Limb (tissue), 2 donors: ENCODE data around the gene RPS6KA1.

Experiments
- DNase-seq, 2 donors: peaks; one replicate each; pipeline ENCODE4 v3.0.0-alpha.2; 2016; ENCODE audit errors: extremely low spot score in 2 of 2

The RPS6KA1 gene

DNA sequence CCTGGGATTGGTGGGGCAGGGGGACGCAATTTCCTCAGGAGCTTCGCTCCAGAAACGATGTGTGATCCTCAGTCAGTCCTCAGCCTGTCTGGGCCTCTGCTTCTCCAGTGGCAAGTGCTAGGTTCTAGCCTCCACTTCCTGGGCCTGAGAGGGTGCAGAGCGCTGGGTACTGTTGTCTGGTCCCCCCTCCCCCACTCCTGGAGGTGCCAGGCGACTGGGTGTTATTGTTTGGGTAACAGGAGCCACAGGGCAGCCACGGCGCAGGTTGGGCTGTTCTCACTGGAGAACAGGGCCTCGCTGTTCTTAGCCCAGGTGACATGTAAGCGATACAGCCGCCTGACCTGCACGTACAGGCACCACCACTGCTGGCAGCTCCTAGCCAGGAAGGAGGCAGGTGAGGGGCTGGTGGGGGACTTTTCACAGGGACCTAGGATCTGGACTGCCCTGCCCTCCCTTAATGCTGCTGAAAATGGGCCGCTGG lies 2.1 kb downstream of the RPS6KA1 start:
- no peak for DNase-seq

DNA sequence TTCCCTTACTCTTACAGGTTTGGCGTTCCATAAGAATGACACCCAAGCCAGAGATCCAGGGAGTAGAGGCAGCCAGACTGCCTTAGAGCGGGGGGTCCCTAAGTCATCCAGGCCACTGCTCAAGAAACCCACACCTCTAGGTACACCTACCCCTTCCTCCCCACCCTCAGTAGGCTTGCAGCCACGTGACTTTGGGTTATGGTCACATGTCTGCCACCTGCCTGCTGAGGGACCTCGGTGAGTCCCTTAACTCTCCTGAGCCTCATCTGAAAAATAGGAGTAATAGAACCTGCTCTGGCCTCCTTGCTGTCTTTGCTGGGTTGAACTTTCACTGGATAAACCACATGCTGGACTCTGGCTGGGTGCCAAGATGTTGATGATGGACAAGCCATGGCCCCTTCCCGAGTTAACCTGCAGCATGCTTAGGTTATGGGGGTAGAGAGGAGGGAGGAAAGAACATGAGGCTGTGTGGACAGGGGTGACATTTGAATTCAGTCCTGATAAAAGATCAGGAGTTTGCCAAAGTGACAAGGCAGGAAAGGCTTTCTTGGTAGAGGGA lies 4.5 kb downstream of the RPS6KA1 start:
- DNase-seq = no peak

DNA sequence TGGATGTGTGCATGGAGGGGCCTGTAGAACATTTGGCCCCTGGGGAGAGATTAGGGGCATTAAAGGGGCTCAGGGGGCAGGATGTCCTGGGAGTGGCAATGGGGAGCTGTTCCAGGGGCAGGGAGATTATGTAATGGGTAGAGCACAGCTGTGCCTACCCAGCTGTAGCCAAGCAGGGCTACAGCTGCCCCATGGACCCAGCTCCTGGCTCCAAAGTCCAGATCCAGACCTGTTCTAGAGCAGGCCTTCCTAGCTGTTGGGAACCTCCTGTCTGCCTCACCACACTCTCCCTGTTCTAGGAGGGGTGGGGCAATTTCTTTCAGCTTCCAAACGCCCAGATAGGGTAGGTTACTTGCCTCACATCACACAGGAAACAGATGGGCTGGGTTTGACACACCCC lies 5.6 kb downstream of the RPS6KA1 start:
- no peak for DNase-seq

DNA sequence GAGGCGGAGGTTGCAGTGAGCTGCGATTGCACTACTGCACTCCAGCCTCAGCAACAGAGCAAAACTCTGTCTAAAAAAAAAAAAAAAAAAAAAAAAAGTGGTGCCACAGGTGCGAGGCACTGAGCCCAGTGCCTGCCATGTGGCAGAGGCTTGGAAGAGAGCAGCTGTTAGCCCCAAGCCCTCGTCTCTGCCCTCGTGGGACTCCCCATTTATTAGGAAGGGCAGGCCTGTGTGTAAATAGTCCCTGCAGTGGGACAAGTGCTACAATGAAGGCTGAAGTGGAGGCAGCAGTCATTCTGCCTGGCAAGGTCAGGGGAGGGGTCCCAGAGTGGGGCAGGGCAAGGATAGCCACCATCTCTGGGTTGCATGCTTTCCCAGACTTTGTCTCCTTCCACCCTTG lies 6.5 kb downstream of the RPS6KA1 start:
- no peak for DNase-seq

DNA sequence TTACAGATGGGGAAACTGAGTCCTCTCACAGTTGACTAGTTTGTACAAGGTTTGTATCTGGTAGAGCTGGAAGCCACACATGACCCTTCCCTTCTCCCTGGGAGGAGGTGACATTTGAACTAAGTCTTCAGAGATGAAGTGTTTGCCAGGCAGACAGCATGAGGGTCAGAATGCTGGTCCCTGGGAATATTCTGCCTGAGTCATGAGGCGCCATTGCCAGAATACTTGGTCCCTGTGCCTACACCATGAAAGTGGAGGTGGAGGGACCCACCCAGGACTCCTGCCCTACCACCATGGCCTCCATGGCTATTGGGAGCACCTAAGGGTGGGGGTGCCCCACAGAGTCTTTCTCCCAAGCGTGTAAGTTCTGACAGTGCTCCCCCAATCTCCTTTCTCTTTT lies 7.0 kb downstream of the RPS6KA1 start:
- DNase-seq = no peak

DNA sequence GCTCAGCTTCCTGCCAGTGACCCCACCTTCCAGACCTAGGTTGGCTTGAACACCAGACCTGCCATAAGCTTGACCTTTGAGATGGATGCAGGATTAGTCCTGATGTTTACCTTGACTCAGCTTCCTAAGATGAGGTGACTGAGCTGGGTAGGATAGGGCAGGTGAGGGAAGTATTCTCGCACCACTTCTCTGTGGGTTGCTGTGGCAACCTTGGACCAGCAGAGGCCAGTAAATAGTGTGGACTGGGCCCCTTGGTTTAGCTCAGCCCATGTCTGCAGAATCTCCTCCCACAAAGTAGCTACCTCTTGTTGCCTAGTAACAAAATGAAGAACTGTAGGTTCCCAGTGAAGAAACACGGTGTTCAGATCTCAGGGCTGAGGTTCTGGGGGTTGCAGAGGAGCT lies 8.4 kb downstream of the RPS6KA1 start:
- DNase-seq = no peak

DNA sequence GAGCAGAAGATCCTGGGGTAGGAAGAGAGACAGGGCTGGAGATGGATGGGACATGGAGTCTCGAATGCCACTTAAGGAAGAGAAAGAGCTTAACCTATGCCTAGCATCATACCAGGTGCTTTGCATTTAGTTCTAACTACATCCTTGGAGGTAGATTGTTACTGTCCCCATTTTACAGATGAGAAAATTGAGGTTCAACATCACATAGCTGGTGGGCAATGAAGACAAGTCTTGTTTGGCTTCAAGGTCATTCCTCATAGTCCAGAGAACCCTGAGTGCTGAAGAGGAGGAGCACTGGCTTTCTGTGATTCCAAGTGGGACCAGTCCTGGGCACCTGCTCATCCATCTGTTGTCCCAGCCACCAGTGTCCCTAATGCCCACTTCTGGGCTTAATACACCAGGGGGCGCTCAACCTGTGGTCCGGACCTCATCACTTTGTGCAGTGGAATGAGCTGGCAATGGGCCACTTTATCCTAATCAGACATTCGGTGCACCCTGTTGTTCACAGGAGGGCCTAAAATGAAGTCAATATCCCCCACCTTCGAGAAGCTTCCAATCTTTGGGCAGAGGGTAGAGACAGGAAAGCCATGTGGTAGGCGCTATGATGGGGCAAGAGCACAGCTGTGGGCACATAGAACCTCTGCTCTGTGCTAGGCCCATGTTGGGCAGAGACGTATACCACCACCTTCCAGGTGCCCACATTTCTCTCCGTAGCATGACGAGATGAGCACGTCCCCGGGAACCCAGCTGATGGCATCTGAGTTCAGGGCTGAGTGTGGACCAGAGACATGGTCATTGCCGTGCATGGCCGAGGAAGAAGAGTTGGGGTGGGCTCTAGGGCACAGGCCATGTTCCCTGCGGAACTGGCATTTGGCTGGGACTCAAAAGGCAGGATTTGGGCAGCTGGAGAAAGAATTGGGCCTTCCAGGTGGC lies 9.2 kb downstream of the RPS6KA1 start:
- no peak for DNase-seq

DNA sequence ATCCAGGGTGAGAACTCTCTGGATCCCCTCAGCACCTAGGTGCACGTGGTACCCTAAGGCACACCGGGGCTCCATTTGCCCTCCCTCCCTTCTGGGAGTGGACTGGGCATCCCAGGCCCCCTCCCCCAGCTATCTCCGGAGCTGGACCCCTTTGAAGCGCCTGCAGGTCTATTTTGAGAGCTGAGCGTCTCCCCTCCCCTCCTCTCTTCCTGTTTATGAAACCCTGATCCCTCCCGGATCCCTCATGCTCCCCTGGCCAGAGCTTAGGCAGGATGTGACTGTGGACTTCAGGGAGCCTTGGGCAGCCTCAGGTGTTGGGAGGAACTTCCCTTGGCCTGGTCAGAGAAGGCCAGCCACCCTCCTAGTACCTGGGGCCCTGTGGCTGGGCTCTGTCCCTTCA lies 10.2 kb downstream of the RPS6KA1 start:
- no peak for DNase-seq

DNA sequence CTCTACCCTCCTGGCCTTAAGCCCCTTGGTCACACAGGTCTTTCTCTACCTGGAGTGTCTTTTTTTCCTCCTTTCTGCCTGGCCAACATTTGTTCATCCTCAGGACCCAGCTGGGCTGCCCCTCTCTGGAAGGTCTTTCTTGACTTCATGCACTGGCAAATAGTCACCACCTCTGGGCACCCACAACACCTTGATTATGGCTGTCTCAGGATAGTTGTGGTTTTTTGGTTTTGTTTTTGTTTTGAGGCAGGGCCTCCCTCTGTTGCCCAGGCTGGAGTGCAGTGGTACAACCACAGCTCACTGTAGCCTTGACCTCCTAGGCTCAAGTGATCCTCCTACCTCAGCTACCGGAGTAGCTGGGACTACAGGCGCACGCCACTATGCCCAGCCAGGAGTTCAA lies 10.8 kb downstream of the RPS6KA1 start:
- no peak for DNase-seq

DNA sequence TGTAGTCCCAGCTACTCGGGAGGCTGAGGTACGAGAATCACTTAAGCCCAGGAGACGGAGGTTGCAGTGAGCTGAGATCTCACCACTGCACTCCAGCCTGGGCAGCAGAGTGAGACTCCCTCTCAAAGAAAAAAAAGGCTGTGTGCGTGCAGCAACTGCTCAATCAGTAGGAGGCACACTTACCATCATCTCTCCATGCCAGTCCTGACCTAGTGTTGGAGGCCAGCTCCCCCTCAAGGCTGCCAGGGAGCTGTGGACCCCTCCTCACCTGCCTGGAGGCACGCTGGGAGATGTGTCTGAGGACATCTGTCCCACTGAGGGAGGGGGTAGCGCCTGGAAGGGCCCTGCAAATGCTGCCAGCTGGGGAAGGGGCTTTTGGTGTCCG lies 11.9 kb downstream of the RPS6KA1 start:
- DNase-seq = no peak

DNA sequence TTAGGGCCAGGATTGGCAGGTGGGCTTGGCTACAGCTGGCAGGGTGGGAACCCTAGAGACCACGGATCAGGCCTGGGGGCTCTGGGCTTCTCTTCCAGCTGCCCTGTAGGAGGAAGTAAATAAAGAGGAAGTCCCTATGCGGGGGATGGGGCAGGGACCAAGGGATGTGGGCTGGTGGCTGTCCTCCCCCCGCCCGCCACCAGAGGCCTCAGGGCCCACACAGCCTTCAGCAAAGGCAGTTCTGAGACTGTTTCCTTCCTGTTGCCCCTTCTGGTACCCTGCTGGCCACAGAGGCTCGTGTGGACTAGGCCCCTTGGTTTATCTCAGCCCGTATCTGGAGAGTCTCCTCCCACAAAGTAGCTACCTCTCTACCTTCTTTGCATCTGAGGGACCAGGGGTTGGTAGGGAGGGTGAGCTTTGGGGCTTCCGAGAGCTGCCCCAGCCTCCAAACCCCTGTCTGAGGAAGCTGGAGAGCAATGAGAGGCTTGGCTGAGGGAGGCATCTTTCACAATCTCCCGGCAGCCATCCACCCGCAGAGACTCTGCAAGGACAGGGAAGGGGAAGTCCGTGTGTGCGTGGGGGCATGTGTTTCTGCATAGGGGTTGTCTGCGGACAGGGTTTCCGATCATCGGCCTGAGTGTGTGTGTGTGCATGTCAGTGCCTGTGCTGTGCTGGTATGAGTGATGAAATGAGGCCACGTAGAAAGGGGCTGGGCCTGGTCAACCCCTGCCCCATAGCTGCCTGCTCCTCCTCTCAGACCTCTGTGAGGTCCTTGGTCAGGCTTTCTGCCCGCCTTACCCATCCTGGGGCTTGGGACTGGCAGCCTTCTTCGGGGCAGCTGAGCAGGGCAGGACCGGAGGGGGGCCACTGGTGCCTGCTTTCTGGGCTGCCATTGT lies 12.5 kb downstream of the RPS6KA1 start:
- no peak for DNase-seq

DNA sequence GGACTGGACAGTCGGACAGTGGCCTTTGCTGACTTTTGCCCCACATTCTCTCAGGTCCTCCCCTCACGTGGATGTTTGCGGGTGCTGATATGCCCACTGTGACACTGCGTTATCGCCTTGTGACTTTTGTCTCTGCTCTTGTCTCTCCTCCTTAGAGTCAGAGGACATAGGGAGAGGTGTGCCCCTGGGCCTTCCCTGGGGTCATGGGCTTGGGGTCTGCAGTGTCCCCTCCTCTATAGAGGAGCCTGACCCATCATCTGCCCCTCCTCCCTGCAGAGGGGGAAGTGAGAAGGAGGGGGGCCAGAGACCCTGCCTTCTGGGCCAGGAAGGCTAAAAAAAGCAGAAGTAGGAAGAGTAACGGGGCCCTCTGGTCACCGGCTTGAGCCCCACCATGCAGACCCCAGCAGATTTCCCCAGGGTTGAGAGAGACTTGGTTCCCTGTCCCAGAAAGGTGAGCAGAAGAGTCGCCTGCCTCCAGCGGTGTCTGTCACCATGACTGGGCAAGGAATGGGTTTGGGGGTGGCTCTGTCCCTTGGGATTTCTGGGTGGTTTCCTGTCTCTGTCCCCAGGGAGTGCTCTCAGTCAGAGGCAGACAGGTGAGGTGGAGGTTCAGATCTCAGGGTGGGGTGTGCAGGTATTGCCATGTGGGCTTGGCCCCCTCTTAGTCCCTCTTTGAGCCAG lies 13.3 kb downstream of the RPS6KA1 start:
- no peak for DNase-seq

DNA sequence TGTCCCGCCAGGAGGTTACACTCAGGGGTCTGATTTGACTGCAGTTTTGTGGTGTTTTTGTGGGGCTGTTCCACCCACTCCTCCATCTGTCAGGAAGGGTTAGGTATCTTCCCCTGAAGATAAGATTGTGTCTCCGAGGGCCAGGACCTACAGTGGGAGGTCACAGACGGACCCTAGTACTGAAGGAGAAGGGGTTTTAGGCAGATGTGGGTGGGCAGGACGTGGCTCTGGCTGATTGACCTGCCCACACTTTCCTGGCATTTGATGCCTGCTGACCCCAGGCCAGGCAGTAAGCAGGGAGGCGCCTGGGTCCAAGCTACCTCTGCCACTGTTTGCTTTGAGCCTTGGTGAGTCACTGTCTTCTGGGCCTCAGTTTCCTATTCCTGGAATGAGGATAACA lies 13.9 kb downstream of the RPS6KA1 start:
- DNase-seq = no peak

DNA sequence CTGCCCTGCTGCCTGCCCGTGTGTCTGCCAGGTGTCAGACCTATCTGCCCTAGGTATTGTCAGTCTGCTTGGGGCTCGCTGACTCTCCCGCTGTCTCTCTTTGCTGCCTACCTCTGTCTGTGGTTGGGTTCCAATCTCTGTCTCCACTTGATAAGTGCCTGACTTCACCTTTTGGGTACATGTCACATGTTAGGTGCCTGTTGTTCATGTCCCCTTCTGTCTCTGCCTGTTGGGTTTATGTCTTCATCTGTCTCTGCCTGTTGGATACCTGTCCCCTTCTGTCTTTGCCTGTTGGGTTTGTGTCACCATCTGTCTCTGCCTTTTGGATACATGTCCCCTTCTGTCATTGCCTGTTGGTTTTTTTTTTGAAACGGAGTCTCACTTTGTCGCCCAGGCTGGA lies 14.6 kb downstream of the RPS6KA1 start:
- DNase-seq = no peak

DNA sequence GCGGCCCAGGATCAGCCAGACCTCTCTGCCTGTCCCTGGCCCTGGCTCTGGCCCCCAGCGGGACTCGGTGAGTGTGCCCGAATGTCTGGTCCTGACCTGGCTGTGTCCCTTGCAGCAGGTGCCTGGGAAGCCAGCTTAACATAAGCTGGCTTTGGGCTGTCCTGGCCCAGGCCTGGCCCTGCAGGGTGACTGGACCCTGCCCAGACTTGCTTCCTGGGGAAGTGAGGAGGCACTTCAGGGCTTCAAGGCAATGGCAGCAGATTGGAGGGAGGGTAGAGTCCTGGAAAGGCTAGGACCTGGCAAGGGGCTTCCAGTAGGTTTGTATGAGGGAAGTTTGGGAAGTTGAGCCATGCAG lies 16.4 kb downstream of the RPS6KA1 start:
- DNase-seq = no peak

DNA sequence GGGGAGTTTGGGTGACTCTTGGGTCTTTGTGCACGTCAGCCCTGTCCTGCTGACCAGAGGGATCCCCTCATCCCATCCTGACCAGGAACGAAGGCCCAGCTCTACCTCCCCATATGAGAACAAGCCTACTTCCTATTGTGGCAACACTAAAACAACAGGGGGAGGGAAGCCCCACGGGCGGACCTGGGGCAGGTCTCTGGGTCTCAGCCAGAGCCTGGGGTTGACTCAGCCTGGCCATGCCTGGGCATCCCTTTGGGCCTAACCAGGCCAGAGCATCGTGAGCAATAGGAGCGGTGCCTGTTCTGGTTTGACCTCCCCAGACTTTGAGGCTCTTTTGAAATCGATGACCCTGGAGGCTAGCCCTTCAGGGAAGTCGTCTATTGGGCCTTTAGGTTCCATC lies 16.8 kb downstream of the RPS6KA1 start:
- no peak for DNase-seq

DNA sequence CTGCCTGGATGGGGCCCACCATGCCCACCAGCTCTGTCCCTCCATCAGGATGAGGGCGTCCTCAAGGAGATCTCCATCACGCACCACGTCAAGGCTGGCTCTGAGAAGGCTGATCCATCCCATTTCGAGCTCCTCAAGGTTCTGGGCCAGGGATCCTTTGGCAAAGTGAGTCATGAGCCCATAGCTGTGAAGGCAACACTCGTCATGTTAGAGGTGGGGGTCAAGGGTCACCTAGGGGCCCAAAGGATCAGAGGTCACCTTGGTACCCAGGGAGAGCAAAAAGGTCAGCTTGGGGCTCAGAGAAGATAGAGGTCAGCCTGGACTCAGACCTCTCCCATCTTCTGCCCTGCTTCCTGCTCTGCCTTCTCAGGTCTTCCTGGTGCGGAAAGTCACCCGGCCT lies 17.3 kb downstream of the RPS6KA1 start:
- DNase-seq = no peak

DNA sequence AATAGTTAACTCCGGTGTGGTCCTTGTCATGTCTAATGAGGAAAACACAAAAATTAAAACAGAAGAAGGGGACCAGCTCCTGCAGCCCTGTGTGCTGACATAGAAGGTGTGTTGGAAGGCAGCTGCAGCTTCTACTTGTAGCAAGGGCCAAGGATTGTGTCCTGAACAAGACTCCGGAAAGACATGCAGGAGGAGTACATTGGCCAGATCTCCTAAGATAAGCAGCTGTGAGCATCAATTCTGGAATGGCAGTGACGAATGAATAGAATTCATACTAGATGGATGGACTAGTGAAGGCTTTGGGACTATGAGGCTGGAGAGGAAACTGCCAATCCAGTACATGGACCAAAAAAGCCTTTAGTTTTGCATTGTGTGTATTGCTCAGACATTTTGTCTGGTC lies 19.3 kb downstream of the RPS6KA1 start:
- no peak for DNase-seq

DNA sequence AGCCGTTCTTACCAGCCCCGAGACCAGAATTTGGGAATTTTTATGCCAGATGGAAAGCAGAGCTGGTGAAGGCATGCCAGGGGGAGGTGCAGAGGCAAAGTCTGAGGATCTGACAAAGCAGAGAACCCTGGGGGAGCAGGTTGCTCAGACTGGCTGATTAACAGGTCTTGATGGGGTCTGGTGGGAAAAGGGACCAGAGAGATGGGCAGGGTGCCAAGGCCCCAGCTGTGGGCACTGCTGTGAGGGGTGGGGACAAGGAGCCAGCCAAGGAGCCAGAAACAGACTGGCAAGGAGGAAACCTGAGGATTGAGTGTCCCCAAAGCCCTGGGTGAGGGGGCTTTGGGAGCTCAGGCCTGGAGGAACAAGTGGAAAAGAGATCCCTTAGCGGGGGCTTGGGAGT lies 21.4 kb downstream of the RPS6KA1 start:
- no peak for DNase-seq

DNA sequence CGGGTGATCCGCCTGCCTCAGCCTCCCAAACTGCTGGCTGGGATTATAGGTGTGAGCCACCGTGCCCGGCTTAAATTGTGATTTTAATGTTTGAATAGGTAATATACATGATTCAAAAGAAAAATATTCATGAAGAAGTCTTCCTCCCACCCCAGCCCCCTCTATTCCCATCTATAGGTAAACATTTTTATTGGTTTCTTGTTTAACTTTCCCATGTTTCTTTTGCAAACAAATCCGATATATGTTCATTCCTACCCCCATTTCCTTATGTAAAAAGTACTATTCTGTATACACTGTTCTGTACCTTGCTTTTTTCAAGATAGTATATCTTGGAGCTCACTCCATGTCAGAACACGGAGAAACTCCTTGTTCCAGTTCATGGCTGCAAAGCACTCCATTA lies 23.2 kb downstream of the RPS6KA1 start:
- no peak for DNase-seq

DNA sequence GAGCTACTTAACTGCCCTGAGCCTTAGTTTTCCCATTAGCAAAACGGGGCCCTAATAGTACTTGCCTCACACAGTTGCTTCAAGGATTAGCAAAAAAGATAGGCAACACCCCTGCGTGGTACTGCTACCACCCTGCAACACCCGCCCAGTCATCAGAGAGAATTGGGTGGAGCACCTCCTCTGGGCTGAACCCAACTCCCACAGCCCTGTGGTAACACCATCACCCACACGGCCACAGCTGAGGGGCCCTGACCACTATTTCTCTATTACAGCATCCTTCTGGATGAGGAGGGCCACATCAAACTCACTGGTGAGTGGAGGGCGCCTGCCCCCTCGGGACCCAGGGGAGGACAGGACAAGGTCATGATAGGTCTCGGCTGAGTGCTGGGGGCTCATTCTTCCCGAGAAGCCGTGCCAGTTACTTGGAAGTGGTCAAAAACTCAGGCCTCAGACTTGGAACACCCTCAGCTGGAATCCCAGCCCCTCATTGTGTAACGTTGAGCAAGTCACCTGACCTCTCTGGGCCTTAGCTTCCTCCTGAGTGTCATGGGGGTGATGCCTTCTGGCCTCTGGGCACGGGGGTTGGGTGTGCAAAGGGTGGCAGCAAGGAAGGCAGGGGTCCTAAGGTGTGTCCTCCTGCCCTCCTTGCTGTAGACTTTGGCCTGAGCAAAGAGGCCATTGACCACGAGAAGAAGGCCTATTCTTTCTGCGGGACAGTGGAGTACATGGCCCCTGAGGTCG lies 24.6 kb downstream of the RPS6KA1 start:
- no peak for DNase-seq
